CD14-positive monocyte (primary cell): Measurements from ENCODE around the gene TPST1. TPM values are rescaled to one million over a fixed set of nuclear protein-coding genes. Genes with fewer than 3 reads are reported as not detected.
"Not testable (repeated sequence)": the region's sequence is repeated elsewhere in the genome, so short reads cannot be mapped to it uniquely, and the experiment has no call there.

Experiments
- DNase-seq, 3 donors: peaks; one replicate each; pipeline ENCODE4 v3.0.0-alpha.2; 2011 to 2022
- H2AFZ ChIP-seq: 2 replicates; pipeline ENCODE4 v1.6.0; 2012; ENCODE audit warnings: mild to moderate bottlenecking, low read depth, low read length, inconsistent platforms; ENCODE audit not compliant: insufficient read depth, poor library complexity, severe bottlenecking
- H3K27ac ChIP-seq, 2 donors: 1 replicate in 1 of 2; 2 replicates in 1 of 2; pipeline ENCODE4 v1.5.1; 2012 to 2013; ENCODE audit warnings: low read length in 2 of 2, control low read depth in 1 of 2, inconsistent platforms in 1 of 2, low read depth in 1 of 2, mild to moderate bottlenecking in 1 of 2
- H3K27me3 ChIP-seq, 2 donors: one replicate each; pipeline versions ENCODE4 v1.6.0 to v1.6.1; 2011 to 2013; ENCODE audit warnings: low read length in 2 of 2; ENCODE audit not compliant: control insufficient read depth in 2 of 2, insufficient read depth in 2 of 2
- H3K36me3 ChIP-seq, 2 donors: replicated peaks in 1 of 2; 1 replicate in 1 of 2; 2 replicates in 1 of 2; pipeline versions ENCODE4 v1.5.1 to v1.6.1; 2012 to 2013; ENCODE audit warnings: low read length in 2 of 2, control low read depth in 1 of 2, inconsistent platforms in 1 of 2, mild to moderate bottlenecking in 1 of 2; ENCODE audit not compliant: insufficient read depth in 2 of 2, control insufficient read depth in 1 of 2
- H3K4me1 ChIP-seq, 2 donors: 1 replicate in 1 of 2; 2 replicates in 1 of 2; pipeline versions ENCODE4 v1.5.1 to v1.6.1; 2012 to 2013; ENCODE audit warnings: low read length in 2 of 2, control low read depth in 1 of 2, inconsistent platforms in 1 of 2, mild to moderate bottlenecking in 1 of 2, moderate library complexity in 1 of 2; ENCODE audit not compliant: insufficient read depth in 2 of 2, control insufficient read depth in 1 of 2
- H3K4me2 ChIP-seq: replicated peaks from 2 replicates; pipeline ENCODE3; 2012; ENCODE audit warnings: low read length, moderate library complexity, mild to moderate bottlenecking; ENCODE audit not compliant: poor library complexity, severe bottlenecking; ENCODE audit errors: extremely low read depth
- H3K4me3 ChIP-seq, 3 experiments: fragments of 200-600 bp in 1 of 3; sonication (generic) in 1 of 3; replicated peaks in 1 of 3; 1 replicate in 2 of 3; 2 replicates in 1 of 3; pipeline ENCODE4 v1.5.1; 2011 to 2013; ENCODE audit warnings: low read length in 3 of 3, mild to moderate bottlenecking in 3 of 3, control low read depth in 2 of 3, low read depth in 2 of 3, inconsistent platforms in 1 of 3, moderate library complexity in 1 of 3
- H3K79me2 ChIP-seq: 2 replicates; pipeline ENCODE4 v1.6.0; 2012; ENCODE audit warnings: mild to moderate bottlenecking, control low read depth, inconsistent platforms, low read length, moderate library complexity; ENCODE audit not compliant: insufficient read depth
- H3K9ac ChIP-seq: 2 replicates; pipeline ENCODE4 v1.6.0; 2017; ENCODE audit warnings: low read length, mild to moderate bottlenecking; ENCODE audit not compliant: insufficient read depth, poor library complexity, severe bottlenecking
- H3K9me3 ChIP-seq, 2 donors: replicated peaks in 1 of 2; 1 replicate in 1 of 2; 2 replicates in 1 of 2; pipeline versions ENCODE4 v1.5.1 to v1.6.1; 2012 to 2013; ENCODE audit warnings: low read length in 2 of 2, control low read depth in 1 of 2; ENCODE audit not compliant: control insufficient read depth in 1 of 2, insufficient read depth in 1 of 2
- H4K20me1 ChIP-seq: 2 replicates; pipeline ENCODE4 v1.6.0; 2012; ENCODE audit warnings: mild to moderate bottlenecking, low read length, control low read depth, moderate library complexity; ENCODE audit not compliant: insufficient read depth
- H3K27ac Mint-ChIP-seq, 7 donors: one replicate each; pipeline ENCODE4 v1.8.0; 2020; ENCODE audit warnings: mild to moderate bottlenecking in 7 of 7, mixed read lengths in 7 of 7, moderate library complexity in 6 of 7, inconsistent platforms in 2 of 7
- H3K27me3 Mint-ChIP-seq, 3 donors: one replicate each; pipeline ENCODE4 v1.8.0; 2021 to 2022; ENCODE audit warnings: low read depth in 3 of 3, mild to moderate bottlenecking in 3 of 3, mixed read lengths in 3 of 3, moderate library complexity in 3 of 3, inconsistent platforms in 1 of 3
- H3K36me3 Mint-ChIP-seq, 2 donors: one replicate each; pipeline ENCODE4 v1.8.0; 2020; ENCODE audit warnings: mixed read lengths in 2 of 2, inconsistent platforms in 1 of 2, mild to moderate bottlenecking in 1 of 2
- H3K4me1 Mint-ChIP-seq: one replicate; pipeline ENCODE4 v1.8.0; 2020; ENCODE audit warnings: mild to moderate bottlenecking, mixed read lengths
- H3K4me3 Mint-ChIP-seq, 2 donors: one replicate each; pipeline ENCODE4 v1.8.0; 2020; ENCODE audit warnings: mild to moderate bottlenecking in 2 of 2, mixed read lengths in 2 of 2, moderate library complexity in 1 of 2
- H3K9me3 Mint-ChIP-seq, 7 donors: one replicate each; pipeline ENCODE4 v1.8.0; 2020 to 2022; ENCODE audit warnings: mixed read lengths in 7 of 7, mild to moderate bottlenecking in 6 of 7, moderate library complexity in 6 of 7, inconsistent platforms in 2 of 7
- WGBS: methylation state at CpG from one replicate; pipeline ENCODE4 v1.1.5; 2013; ENCODE audit warnings: missing lambda C conversion rate; ENCODE audit not compliant: insufficient coverage; 5-methylcytosine and 5-hydroxymethylcytosine counted together
- intact Hi-C, 2 donors: fragments of 100-400 bp; cut with micrococcal nuclease; formaldehyde crosslinking; loops; one replicate each; pipeline versions ENCODE4 v1.15.0 to v1.15.1; 2023
- polyA plus RNA-seq, 3 donors: library from polyadenylated mRNA; depleted of rRNA in 1 of 3; unstranded in 2 of 3; stranded (reverse) in 1 of 3; fragments of 300-500 nt in 2 of 3; fragments of >200 nt in 1 of 3; fragmentation: Illumina TruSeq in 2 of 3; gene quantifications; 1 replicate in 2 of 3; 2 replicates in 1 of 3; pipeline ENCODE4 v1.2.3, GENCODE V29; 2012 to 2021

TPST1 gene
- polyA plus RNA-seq, 3 donors: 0.54 to 4.8 (median 4.2) TPM

GRCh38 chr7:66395128-66395571, 190.0 kb downstream of the TPST1 start:
- WGBS: no CpG with 5 or more reads among the region's 3 CpGs
- intact Hi-C loops, H3K4me2 ChIP-seq, H3K4me1 ChIP-seq, H3K27ac ChIP-seq, H2AFZ ChIP-seq, H3K9me3 ChIP-seq, H3K9ac ChIP-seq, H3K27me3 ChIP-seq, H3K36me3 Mint-ChIP-seq, H3K36me3 ChIP-seq, H3K4me3 ChIP-seq, H3K9me3 Mint-ChIP-seq, H4K20me1 ChIP-seq, H3K4me1 Mint-ChIP-seq, H3K4me3 Mint-ChIP-seq, H3K79me2 ChIP-seq, DNase-seq, H3K27ac Mint-ChIP-seq, H3K27me3 Mint-ChIP-seq: not testable (repeated sequence)

- DNase-seq, H3K4me3 Mint-ChIP-seq, H3K9me3 Mint-ChIP-seq, H3K9me3 ChIP-seq, H3K27me3 Mint-ChIP-seq, intact Hi-C loops, H3K36me3 Mint-ChIP-seq, H3K4me3 ChIP-seq, H3K27ac ChIP-seq, H3K4me2 ChIP-seq, H3K9ac ChIP-seq, H4K20me1 ChIP-seq, H3K4me1 Mint-ChIP-seq, H2AFZ ChIP-seq, H3K4me1 ChIP-seq, H3K36me3 ChIP-seq, H3K79me2 ChIP-seq, H3K27me3 ChIP-seq: not testable (repeated sequence)
- WGBS: 93% methylated on average over 3 of the region's 3 CpGs
- peak overlapping the region in 1 of 7 donors; percentile 32 for H3K27ac Mint-ChIP-seq
Observed at GRCh38 chr7:66396052-66396451, 190.9 kb downstream of the TPST1 start.

GRCh38 chr7:66398841-66399240, 193.7 kb downstream of the TPST1 start:
- H3K4me3 ChIP-seq, H3K9me3 Mint-ChIP-seq, H3K4me3 Mint-ChIP-seq, H3K9ac ChIP-seq, H3K36me3 ChIP-seq, H3K4me2 ChIP-seq, DNase-seq, H3K79me2 ChIP-seq, H3K27ac Mint-ChIP-seq, H3K27me3 ChIP-seq, H3K4me1 ChIP-seq, H3K27me3 Mint-ChIP-seq, H3K4me1 Mint-ChIP-seq, H2AFZ ChIP-seq, intact Hi-C loops, H4K20me1 ChIP-seq, H3K27ac ChIP-seq: not testable (repeated sequence)
- H3K36me3 Mint-ChIP-seq: peaks cover 6 to 14% of the 10 kb centered on the region in 2 donors
- H3K9me3 ChIP-seq: peaks cover 0 to 15% of the 10 kb centered on the region in 2 donors
- WGBS: 80% methylated on average over 3 of the region's 5 CpGs
